NB4 (cell line): ENCODE results near the gene FBXO15.

Experiments used
- DNase-seq: peaks from one replicate; pipeline ENCODE4 v3.0.0; 2010; ENCODE audit warnings: low read depth
- H3K4me3 ChIP-seq: one replicate; pipeline ENCODE4 v1.5.1; 2011; ENCODE audit warnings: mild to moderate bottlenecking, low read depth, low read length, moderate library complexity
- MYC ChIP-seq: IDR thresholded peaks from 2 replicates; pipeline ENCODE4 v1.6.1; 2011; ENCODE audit warnings: low read depth, low read length
- POLR2A ChIP-seq: IDR thresholded peaks from 2 replicates; pipeline ENCODE4 v1.6.1; 2011; ENCODE audit warnings: mild to moderate bottlenecking; ENCODE audit not compliant: insufficient read length; ENCODE audit errors: extremely low read depth
- TF ChIP-seq, protein P1 (sequence below): IDR thresholded peaks from 2 replicates; pipeline ENCODE4 v1.6.1; 2011; ENCODE audit warnings: low read depth, low read length
- TF ChIP-seq, protein P2 (sequence below): IDR thresholded peaks from one replicate; pipeline ENCODE4 v1.5.1; 2012; ENCODE audit warnings: low read depth, low read length

Gene FBXO15

DNA sequence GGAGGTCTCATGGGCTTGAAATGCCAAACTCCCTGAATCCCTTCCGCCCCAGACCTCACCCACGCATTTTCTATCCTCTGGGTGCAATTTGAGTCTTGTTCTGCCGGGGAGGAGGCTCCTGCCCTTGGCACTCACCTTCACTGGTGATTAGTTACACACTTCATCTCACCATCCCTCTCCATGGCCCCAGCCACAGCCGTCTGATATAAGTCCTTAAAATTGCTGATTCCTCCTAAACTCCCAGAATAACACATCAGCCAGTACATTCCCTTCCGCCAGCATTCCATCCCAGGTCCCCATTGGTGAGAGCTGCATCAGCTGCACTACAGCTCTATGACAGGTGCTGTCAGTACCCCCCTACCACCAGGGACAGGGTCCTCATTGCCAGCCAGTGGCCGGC, 4.6 kb upstream of the FBXO15 start:
- TF ChIP-seq MYC = no peak
- TF ChIP-seq, protein P1, sequence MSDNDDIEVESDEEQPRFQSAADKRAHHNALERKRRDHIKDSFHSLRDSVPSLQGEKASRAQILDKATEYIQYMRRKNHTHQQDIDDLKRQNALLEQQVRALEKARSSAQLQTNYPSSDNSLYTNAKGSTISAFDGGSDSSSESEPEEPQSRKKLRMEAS = no peak
- no peak for TF ChIP-seq POLR2A
- TF ChIP-seq, protein P2, sequence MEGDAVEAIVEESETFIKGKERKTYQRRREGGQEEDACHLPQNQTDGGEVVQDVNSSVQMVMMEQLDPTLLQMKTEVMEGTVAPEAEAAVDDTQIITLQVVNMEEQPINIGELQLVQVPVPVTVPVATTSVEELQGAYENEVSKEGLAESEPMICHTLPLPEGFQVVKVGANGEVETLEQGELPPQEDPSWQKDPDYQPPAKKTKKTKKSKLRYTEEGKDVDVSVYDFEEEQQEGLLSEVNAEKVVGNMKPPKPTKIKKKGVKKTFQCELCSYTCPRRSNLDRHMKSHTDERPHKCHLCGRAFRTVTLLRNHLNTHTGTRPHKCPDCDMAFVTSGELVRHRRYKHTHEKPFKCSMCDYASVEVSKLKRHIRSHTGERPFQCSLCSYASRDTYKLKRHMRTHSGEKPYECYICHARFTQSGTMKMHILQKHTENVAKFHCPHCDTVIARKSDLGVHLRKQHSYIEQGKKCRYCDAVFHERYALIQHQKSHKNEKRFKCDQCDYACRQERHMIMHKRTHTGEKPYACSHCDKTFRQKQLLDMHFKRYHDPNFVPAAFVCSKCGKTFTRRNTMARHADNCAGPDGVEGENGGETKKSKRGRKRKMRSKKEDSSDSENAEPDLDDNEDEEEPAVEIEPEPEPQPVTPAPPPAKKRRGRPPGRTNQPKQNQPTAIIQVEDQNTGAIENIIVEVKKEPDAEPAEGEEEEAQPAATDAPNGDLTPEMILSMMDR = no peak
- H3K4me3 ChIP-seq = no peak overlapping the region
- no peak for DNase-seq

DNA sequence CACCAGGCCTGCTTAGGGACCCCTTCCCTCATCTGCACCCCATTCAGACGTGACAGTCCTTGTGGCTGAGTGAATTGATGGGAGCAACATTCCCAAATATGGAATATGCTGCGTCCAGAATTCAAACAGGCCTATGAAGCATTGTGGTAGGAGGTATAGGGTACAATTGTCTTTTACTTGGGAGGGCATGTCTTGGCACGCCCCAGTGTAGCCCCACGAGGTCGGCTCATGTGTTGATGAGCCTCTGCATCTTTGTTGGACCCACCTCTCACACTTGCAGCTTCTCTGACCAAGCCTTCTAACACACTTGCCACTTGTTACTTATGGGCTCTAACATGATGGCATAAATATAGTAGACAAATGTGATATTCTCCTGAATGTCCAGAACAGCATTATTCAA, 2.2 kb upstream of the FBXO15 start:
- peak overlapping the region; percentile 100 for H3K4me3 ChIP-seq
- no peak for DNase-seq
- TF ChIP-seq MYC (no peak), POLR2A (no peak)
- TF ChIP-seq, protein P1 = no peak
- TF ChIP-seq, protein P2 = no peak

DNA sequence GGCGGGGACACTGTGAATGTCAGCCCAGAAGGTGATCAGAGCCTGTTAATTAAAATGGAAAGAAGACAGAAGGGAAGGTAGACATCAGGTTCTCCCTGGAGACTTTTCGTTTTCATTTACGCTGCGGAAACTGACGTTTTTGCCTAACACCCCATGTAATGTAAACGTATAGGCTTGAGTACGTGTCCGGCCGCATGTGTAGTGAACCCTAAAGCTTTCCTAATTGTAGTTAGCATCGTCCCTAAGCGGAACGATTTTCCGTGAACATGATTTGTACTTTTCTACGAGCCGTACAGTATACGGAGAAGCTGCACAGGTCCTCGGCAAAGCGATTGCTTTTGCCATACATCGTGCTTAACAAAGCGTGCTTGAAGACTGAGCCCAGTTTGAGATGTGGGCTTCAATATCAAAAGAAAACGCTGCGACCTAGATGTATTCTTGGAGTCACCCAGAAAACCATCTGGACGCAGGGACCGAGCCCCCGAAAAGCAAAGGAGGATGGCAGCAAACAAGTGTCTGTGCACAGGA, 973 bp upstream of the FBXO15 start:
- TF ChIP-seq, protein P2 = no peak
- TF ChIP-seq POLR2A = no peak
- TF ChIP-seq, protein P1 = no peak
- no peak for DNase-seq
- H3K4me3 ChIP-seq = peak overlapping the region; percentile 100

DNA sequence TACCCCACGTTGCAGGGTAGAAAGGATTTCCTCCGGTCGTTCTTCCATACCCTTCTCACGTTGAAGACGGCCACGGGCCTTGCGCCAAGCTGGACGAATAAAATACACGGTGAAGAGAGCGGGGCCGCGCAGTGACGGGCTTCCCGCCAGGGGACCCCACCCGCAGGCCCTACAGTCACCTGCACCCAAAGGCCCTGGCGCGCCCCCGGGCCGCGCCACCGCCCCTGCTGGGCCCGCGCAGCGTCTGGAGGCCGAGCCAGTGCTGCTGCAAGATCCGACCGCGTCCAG, 199 bp downstream of the FBXO15 start:
- DNase-seq = no peak
- no peak for TF ChIP-seq MYC
- TF ChIP-seq, protein P1 = peak; percentile 42; the same call in 1 of the 2 replicates
- H3K4me3 ChIP-seq = peak overlapping the region; percentile 59

DNA sequence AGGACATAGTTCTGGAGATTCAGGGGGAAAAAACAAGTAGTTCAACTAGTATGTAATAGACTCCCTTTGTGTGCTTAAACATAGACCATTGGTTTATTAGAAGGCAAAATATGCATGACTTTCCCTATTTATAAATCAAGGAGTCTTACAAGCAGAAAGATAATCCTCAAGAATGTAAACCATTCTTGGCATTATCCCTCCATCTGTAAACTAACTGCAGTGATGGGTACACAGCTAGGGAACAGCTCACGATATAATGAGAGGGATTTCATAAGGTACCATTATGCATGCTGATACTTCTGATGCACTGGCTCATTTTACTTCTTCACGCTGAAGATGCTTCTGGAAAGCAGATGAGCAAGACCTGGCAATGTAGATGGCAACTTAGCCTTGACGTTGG, 878 bp downstream of the FBXO15 start:
- peak overlapping the region; percentile 59 for H3K4me3 ChIP-seq
- TF ChIP-seq POLR2A = no peak
- TF ChIP-seq MYC = no peak
- TF ChIP-seq, protein P2 = no peak
- TF ChIP-seq, protein P1 = no peak
- no peak for DNase-seq

DNA sequence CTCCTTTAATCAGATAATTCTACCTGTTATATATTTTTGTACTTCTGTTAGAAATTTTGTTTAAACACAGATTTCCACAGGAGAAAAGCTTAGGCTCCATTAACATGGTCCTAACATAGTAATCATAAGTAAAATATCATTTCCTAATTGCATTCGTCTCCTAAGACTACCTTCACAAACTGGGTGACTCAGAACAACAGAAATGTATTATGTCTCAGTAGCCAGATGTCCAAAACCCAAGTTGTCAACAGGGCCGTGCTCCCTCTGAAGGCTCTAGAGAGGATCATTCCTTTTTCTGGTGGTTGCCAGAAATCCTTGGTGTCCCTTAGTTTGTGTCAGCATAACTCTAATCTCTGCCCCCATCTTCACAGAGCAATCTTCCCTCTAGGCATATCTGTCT, 5.4 kb downstream of the FBXO15 start:
- DNase-seq = no peak
- H3K4me3 ChIP-seq = no peak overlapping the region
- TF ChIP-seq, protein P2 = no peak
- TF ChIP-seq, protein P1 = no peak
- TF ChIP-seq POLR2A (no peak), MYC (no peak)
